ENCODE results near the gene FLT3LG. TPM values are rescaled to one million over a fixed set of nuclear protein-coding genes. Genes with fewer than 3 reads are reported as not detected.

FLT3LG gene
- total and polyA plus RNA-seq, 5 donors = 4.4 to 6.8 (median 5.3) TPM

GRCh38 chr19:49490287-49491029 lies 16.4 kb downstream of the FLT3LG start:
- no peaks in the 10 kb centered on the region for H3K9me3 ChIP-seq (ENCODE audit: control insufficient read depth, low read length)
- WGBS = 84% methylated on average over 27 of the region's 27 CpGs
- ATAC-seq = no peak
- H3K4me3 ChIP-seq (ENCODE audit: low read length) = no peak overlapping the region
- H3K4me1 ChIP-seq (ENCODE audit: control insufficient read depth, insufficient read depth, low read length) = peaks cover 6% of the 10 kb centered on the region
- no peak for DNase-seq
- intact Hi-C loops (cut with DNase I) = no loop called here
- no peaks in the 10 kb centered on the region for H3K27me3 ChIP-seq (ENCODE audit: control insufficient read depth, insufficient read depth)
- no peak overlapping the region for H3K27ac ChIP-seq (ENCODE audit: low read length)

- H3K4me1 ChIP-seq (ENCODE audit: control insufficient read depth, insufficient read depth, low read length) = peaks cover 6% of the 10 kb centered on the region
- WGBS = 64% methylated on average over 17 of the region's 17 CpGs
- H3K27ac ChIP-seq (ENCODE audit: low read length) = no peak overlapping the region
Measured at GRCh38 chr19:49491030-49491803, 17.2 kb downstream of the FLT3LG start.

GRCh38 chr19:49491804-49492572 lies 18.0 kb downstream of the FLT3LG start:
- no peak overlapping the region for H3K27ac ChIP-seq (ENCODE audit: low read length)
- ATAC-seq (no peak), DNase-seq (no peak)
- 63% methylated on average over 7 of the region's 7 CpGs for WGBS
- peaks cover 6% of the 10 kb centered on the region for H3K4me1 ChIP-seq (ENCODE audit: control insufficient read depth, insufficient read depth, low read length)
- no peaks in the 10 kb centered on the region for H3K9me3 ChIP-seq (ENCODE audit: control insufficient read depth, low read length)
- H3K4me3 ChIP-seq (ENCODE audit: low read length) = no peak overlapping the region
- intact Hi-C loops (cut with DNase I) = no loop called here
- no peaks in the 10 kb centered on the region for H3K27me3 ChIP-seq (ENCODE audit: control insufficient read depth, insufficient read depth)

More at GRCh38 chr19:49491030-49491803, 17.2 kb downstream of the FLT3LG start:
- DNase-seq (no peak), ATAC-seq (no peak)
- no peaks in the 10 kb centered on the region for H3K27me3 ChIP-seq (ENCODE audit: control insufficient read depth, insufficient read depth)
- H3K4me3 ChIP-seq (ENCODE audit: low read length) = no peak overlapping the region
- intact Hi-C loops (cut with DNase I) = no loop called here
- H3K9me3 ChIP-seq (ENCODE audit: control insufficient read depth, low read length) = no peaks in the 10 kb centered on the region

- Histone ChIP-seq H3K27ac (ENCODE audit: low read length) (no peak overlapping the region), H3K9me3 (ENCODE audit: control insufficient read depth, low read length) (no peaks in the 10 kb centered on the region), H3K27me3 (ENCODE audit: control insufficient read depth, insufficient read depth) (no peaks in the 10 kb centered on the region), H3K4me3 (ENCODE audit: low read length) (no peak overlapping the region), H3K4me1 (ENCODE audit: control insufficient read depth, insufficient read depth, low read length) (peaks cover 6% of the 10 kb centered on the region)
- no peak for ATAC-seq
- intact Hi-C loops (cut with DNase I) = no loop called here
- 68% methylated on average over 12 of the region's 12 CpGs for WGBS
- DNase-seq = no peak
Measured at GRCh38 chr19:49492573-49493405, 18.8 kb downstream of the FLT3LG start.

GRCh38 chr19:49496574-49497008 lies 22.6 kb downstream of the FLT3LG start:
- Histone ChIP-seq H3K27me3 (ENCODE audit: control insufficient read depth, insufficient read depth) (no peaks in the 10 kb centered on the region), H3K4me3 (ENCODE audit: low read length) (peak overlapping the region; percentile 95), H3K4me1 (ENCODE audit: control insufficient read depth, insufficient read depth, low read length) (peaks cover 3% of the 10 kb centered on the region), H3K27ac (ENCODE audit: low read length) (peak overlapping the region; percentile 94), H3K9me3 (ENCODE audit: control insufficient read depth, low read length) (no peaks in the 10 kb centered on the region)
- WGBS = under 1% methylated on average over 11 of the region's 11 CpGs
- intact Hi-C loops (cut with DNase I) = no loop called here
- DNase-seq (no peak), ATAC-seq (no peak)

- intact Hi-C loops (cut with DNase I) = no loop called here
- no peak for ATAC-seq
- no peaks in the 10 kb centered on the region for H3K27me3 ChIP-seq (ENCODE audit: control insufficient read depth, insufficient read depth)
- peaks cover 3% of the 10 kb centered on the region for H3K4me1 ChIP-seq (ENCODE audit: control insufficient read depth, insufficient read depth, low read length)
- H3K9me3 ChIP-seq (ENCODE audit: control insufficient read depth, low read length) = no peaks in the 10 kb centered on the region
- peak; percentile 70 to 88 (median 80) for DNase-seq
- peak overlapping the region; percentile 94 for H3K27ac ChIP-seq (ENCODE audit: low read length)
- H3K4me3 ChIP-seq (ENCODE audit: low read length) = peak overlapping the region; percentile 95
- 21% methylated on average over 22 of the region's 22 CpGs for WGBS
Measured at GRCh38 chr19:49497047-49497788, 23.2 kb downstream of the FLT3LG start.

- 89% methylated on average over 12 of the region's 12 CpGs for WGBS
- Histone ChIP-seq H3K4me3 (ENCODE audit: low read length) (no peak overlapping the region), H3K9me3 (ENCODE audit: control insufficient read depth, low read length) (no peaks in the 10 kb centered on the region), H3K4me1 (ENCODE audit: control insufficient read depth, insufficient read depth, low read length) (peaks cover 3% of the 10 kb centered on the region), H3K27me3 (ENCODE audit: control insufficient read depth, insufficient read depth) (no peaks in the 10 kb centered on the region), H3K27ac (ENCODE audit: low read length) (no peak overlapping the region)
- intact Hi-C loops (cut with DNase I) = no loop called here
- no peak for ATAC-seq
- peak in 1 of 3 donors; percentile 37 for DNase-seq
Measured at GRCh38 chr19:49497789-49498103, 23.7 kb downstream of the FLT3LG start.

GRCh38 chr19:49498475-49498874 lies 24.5 kb downstream of the FLT3LG start:
- no peak overlapping the region for H3K4me3 ChIP-seq (ENCODE audit: low read length)
- 85% methylated on average over 7 of the region's 7 CpGs for WGBS
- DNase-seq (peak in 1 of 3 donors; percentile 34), ATAC-seq (no peak)
- H3K4me1 ChIP-seq (ENCODE audit: control insufficient read depth, insufficient read depth, low read length) = peaks cover 5% of the 10 kb centered on the region
- H3K9me3 ChIP-seq (ENCODE audit: control insufficient read depth, low read length) = no peaks in the 10 kb centered on the region
- H3K27me3 ChIP-seq (ENCODE audit: control insufficient read depth, insufficient read depth) = no peaks in the 10 kb centered on the region
- intact Hi-C loops (cut with DNase I) = no loop called here
- no peak overlapping the region for H3K27ac ChIP-seq (ENCODE audit: low read length)

GRCh38 chr19:49499030-49499670 lies 25.1 kb downstream of the FLT3LG start:
- intact Hi-C loops (cut with DNase I) = no loop called here
- Histone ChIP-seq H3K9me3 (ENCODE audit: control insufficient read depth, low read length) (no peaks in the 10 kb centered on the region), H3K27ac (ENCODE audit: low read length) (no peak overlapping the region), H3K4me3 (ENCODE audit: low read length) (no peak overlapping the region), H3K4me1 (ENCODE audit: control insufficient read depth, insufficient read depth, low read length) (peaks cover 5% of the 10 kb centered on the region), H3K27me3 (ENCODE audit: control insufficient read depth, insufficient read depth) (no peaks in the 10 kb centered on the region)
- ATAC-seq = no peak
- WGBS = 69% methylated on average over 19 of the region's 19 CpGs
- peak in 1 of 3 donors; percentile 43 for DNase-seq

Measured in right cardiac atrium (tissue), 5 donors.